Neural crest cell (in vitro differentiated cells): ENCODE measurements around the gene ILF2. TPM values are rescaled to one million over a fixed set of nuclear protein-coding genes. Genes with fewer than 3 reads are reported as not detected.

Experiments
- DNase-seq: peaks from one replicate; pipeline ENCODE4 v3.0.0; 2021; ENCODE audit warnings: low read depth, mixed read lengths, low spot score
- H3K27ac Mint-ChIP-seq: one replicate; pipeline ENCODE4 v1.8.0; 2021; ENCODE audit warnings: mild to moderate bottlenecking, mixed read lengths; ENCODE audit not compliant: unreplicated experiment
- H3K27me3 Mint-ChIP-seq: 2 replicates; pipeline ENCODE4 v1.8.0; 2021; ENCODE audit warnings: low read depth, mild to moderate bottlenecking, mixed read lengths
- H3K36me3 Mint-ChIP-seq: 2 replicates; pipeline ENCODE4 v1.8.0; 2021; ENCODE audit warnings: low read depth, mild to moderate bottlenecking, mixed read lengths
- H3K4me1 Mint-ChIP-seq: 2 replicates; pipeline ENCODE4 v1.8.0; 2021; ENCODE audit warnings: mixed read lengths
- H3K4me3 Mint-ChIP-seq: one replicate; pipeline ENCODE4 v1.8.0; 2021; ENCODE audit warnings: mild to moderate bottlenecking, mixed read lengths
- H3K9me3 Mint-ChIP-seq: 2 replicates; pipeline ENCODE4 v1.8.0; 2021; ENCODE audit warnings: mixed read lengths
- CTCF ChIP-seq: fragments of 200-600 bp; sonication (generic); conservative IDR thresholded peaks from 2 replicates; pipeline ENCODE4 v1.5.0; 2021; ENCODE audit warnings: antibody characterized with exemption, mild to moderate bottlenecking
- total RNA-seq: library from RNA; stranded (reverse); gene quantifications from 2 replicates; pipeline ENCODE4 v1.2.1, GENCODE V29; 2021

ILF2 gene
- total RNA-seq, 1 donor from 2014 or later = 404 TPM

GRCh38 chr1:153649863-153650235, 20.9 kb downstream of the ILF2 start:
- Mint-ChIP-seq H3K4me1 (peaks cover 6% of the 10 kb centered on the region), H3K36me3 (peaks cover 20% of the 10 kb centered on the region), H3K27me3 (no peaks in the 10 kb centered on the region), H3K27ac (no peak overlapping the region), H3K4me3 (peak overlapping the region; percentile 3), H3K9me3 (no peaks in the 10 kb centered on the region)
- TF ChIP-seq CTCF = no peak
- DNase-seq = no peak

GRCh38 chr1:153649137-153649862, 21.5 kb downstream of the ILF2 start:
- TF ChIP-seq CTCF = no peak
- peak overlapping the region; percentile 57 for H3K27ac Mint-ChIP-seq
- H3K4me3 Mint-ChIP-seq = no peak overlapping the region
- peaks cover 6% of the 10 kb centered on the region for H3K4me1 Mint-ChIP-seq
- no peaks in the 10 kb centered on the region for H3K27me3 Mint-ChIP-seq
- no peak for DNase-seq
- H3K9me3 Mint-ChIP-seq = no peaks in the 10 kb centered on the region
- H3K36me3 Mint-ChIP-seq = peaks cover 22% of the 10 kb centered on the region

- Mint-ChIP-seq H3K36me3 (peaks cover 25% of the 10 kb centered on the region), H3K27ac (no peak overlapping the region), H3K27me3 (no peaks in the 10 kb centered on the region), H3K9me3 (no peaks in the 10 kb centered on the region), H3K4me1 (peaks cover 11% of the 10 kb centered on the region), H3K4me3 (peak overlapping the region; percentile 19)
- no peak for TF ChIP-seq CTCF
- no peak for DNase-seq
These were observed 22.7 kb downstream of the ILF2 start for GRCh38 chr1:153648000-153648643.

- no peak for DNase-seq
- Mint-ChIP-seq H3K4me3 (no peak overlapping the region), H3K36me3 (peaks cover 25% of the 10 kb centered on the region), H3K4me1 (peaks cover 11% of the 10 kb centered on the region), H3K27me3 (no peaks in the 10 kb centered on the region), H3K9me3 (no peaks in the 10 kb centered on the region), H3K27ac (no peak overlapping the region)
- TF ChIP-seq CTCF = no peak
These were observed 23.5 kb downstream of the ILF2 start for GRCh38 chr1:153647346-153647714.

GRCh38 chr1:153646672-153647345, 24.0 kb downstream of the ILF2 start:
- TF ChIP-seq CTCF = no peak
- Mint-ChIP-seq H3K4me1 (peaks cover 11% of the 10 kb centered on the region), H3K27ac (no peak overlapping the region), H3K36me3 (peaks cover 28% of the 10 kb centered on the region), H3K9me3 (no peaks in the 10 kb centered on the region), H3K4me3 (peak overlapping the region; percentile 21), H3K27me3 (no peaks in the 10 kb centered on the region)
- DNase-seq = no peak
